WTC11 (cell line): Measurements from ENCODE around the gene RBBP4.
"Not testable (repeated sequence)": the region's sequence is repeated elsewhere in the genome, so short reads cannot be mapped to it uniquely, and the experiment has no call there.

ENCODE experiments used
- CTCF ChIP-seq: fragments of 200-600 bp; IDR thresholded peaks from 2 replicates; pipeline ENCODE4 v1.8.0; 2022; ENCODE audit warnings: antibody characterized with exemption
- USF1 ChIP-seq: sonication (generic); formaldehyde crosslinking; IDR thresholded peaks from 2 replicates; pipeline ENCODE4 v1.8.0; 2022; ENCODE audit warnings: mild to moderate bottlenecking, missing genetic modification reagents

GRCh38 chr1:32679993-32680392 lies 29.0 kb downstream of the RBBP4 start:
- TF ChIP-seq CTCF, USF1: not testable (repeated sequence)
